ENCODE results near the gene ZNF79. TPM values are rescaled to one million over a fixed set of nuclear protein-coding genes. Genes with fewer than 3 reads are reported as not detected.
"Not testable (repeated sequence)": the region's sequence is repeated elsewhere in the genome, so short reads cannot be mapped to it uniquely, and the experiment has no call there.

Gene ZNF79
- total RNA-seq, 1 experiment from 2014 or later: 6.5 TPM

- Histone ChIP-seq H3K36me3 (replicated peaks; ENCODE audit: control insufficient read depth, insufficient read depth, low read length) (peaks cover 43% of the 10 kb centered on the region), H3K4me3 (ENCODE audit: insufficient read depth, low read depth, low read length) (peak within 1 kb of the TSS; percentile 99)
- peak; percentile 97 for DNase-seq
Measured at GRCh38 chr9:127450830-127451607, 26.8 kb downstream of the ZNF79 start, which contains the start of the genes LRSAM1 and RPL12. Gene LRSAM1, plus strand, starts transcription at chr9:127451510. Its CDS starts 3,018 bp downstream, at chr9:127454528. Gene RPL12, minus strand, starts transcription at chr9:127451406. Its CDS starts 89 bp downstream, at chr9:127451317.

DNA sequence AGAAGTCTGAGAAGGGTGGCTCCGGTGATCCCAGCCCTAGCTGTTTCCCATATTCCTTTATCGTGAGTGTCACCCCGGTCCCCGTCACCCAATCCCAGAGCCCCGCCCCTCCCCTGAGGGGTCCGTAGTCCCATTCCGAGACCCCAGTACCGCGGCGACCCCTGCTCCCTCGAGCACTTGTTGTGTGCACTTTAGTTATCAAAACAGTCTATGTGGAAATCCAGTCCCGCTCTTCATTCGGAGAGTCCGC is 27.4 kb downstream of the ZNF79 start:
- DNase-seq: no peak

More at GRCh38 chr9:127450830-127451607, 26.8 kb downstream of the ZNF79 start, which contains the start of the genes LRSAM1 and RPL12:
- H3K27me3 ChIP-seq (ENCODE audit: control insufficient read depth, insufficient read depth, low read length): no peaks in the 10 kb centered on the region

GRCh38 chr9:127451858-127452656 is 27.9 kb downstream of the ZNF79 start:
- Histone ChIP-seq H3K27me3 (ENCODE audit: control insufficient read depth, insufficient read depth, low read length) (no peaks in the 10 kb centered on the region), H3K4me3 (ENCODE audit: insufficient read depth, low read depth, low read length) (peak overlapping the region; percentile 99), H3K36me3 (replicated peaks; ENCODE audit: control insufficient read depth, insufficient read depth, low read length) (peaks cover 33% of the 10 kb centered on the region)
- peak; percentile 87 for DNase-seq

More for the DNA sequence above, 27.4 kb downstream of the ZNF79 start:
- Histone ChIP-seq H3K27me3 (ENCODE audit: control insufficient read depth, insufficient read depth, low read length) (no peaks in the 10 kb centered on the region), H3K36me3 (replicated peaks; ENCODE audit: control insufficient read depth, insufficient read depth, low read length) (peaks cover 38% of the 10 kb centered on the region), H3K4me3 (ENCODE audit: insufficient read depth, low read depth, low read length) (peak overlapping the region; percentile 99)

GRCh38 chr9:127452691-127453090 is 28.5 kb downstream of the ZNF79 start:
- no peak overlapping the region for H3K4me3 ChIP-seq (ENCODE audit: insufficient read depth, low read depth, low read length)

GRCh38 chr9:127455324-127455992 is 31.3 kb downstream of the ZNF79 start:
- DNase-seq: peak; percentile 68
- peaks cover 3% of the 10 kb centered on the region for H3K36me3 ChIP-seq (replicated peaks; ENCODE audit: control insufficient read depth, insufficient read depth, low read length)
- no peaks in the 10 kb centered on the region for H3K27me3 ChIP-seq (ENCODE audit: control insufficient read depth, insufficient read depth, low read length)
- H3K4me3 ChIP-seq (ENCODE audit: insufficient read depth, low read depth, low read length): no peak overlapping the region

More at GRCh38 chr9:127452691-127453090, 28.5 kb downstream of the ZNF79 start:
- Histone ChIP-seq H3K36me3 (replicated peaks; ENCODE audit: control insufficient read depth, insufficient read depth, low read length) (peaks cover 28% of the 10 kb centered on the region), H3K27me3 (ENCODE audit: control insufficient read depth, insufficient read depth, low read length) (no peaks in the 10 kb centered on the region)
- DNase-seq: no peak

GRCh38 chr9:127457191-127457878 is 33.2 kb downstream of the ZNF79 start:
- peak; percentile 72 for DNase-seq
- Histone ChIP-seq H3K36me3 (replicated peaks; ENCODE audit: control insufficient read depth, insufficient read depth, low read length) (peaks cover 16% of the 10 kb centered on the region), H3K27me3 (ENCODE audit: control insufficient read depth, insufficient read depth, low read length) (no peaks in the 10 kb centered on the region), H3K4me3 (ENCODE audit: insufficient read depth, low read depth, low read length) (no peak overlapping the region)

DNA sequence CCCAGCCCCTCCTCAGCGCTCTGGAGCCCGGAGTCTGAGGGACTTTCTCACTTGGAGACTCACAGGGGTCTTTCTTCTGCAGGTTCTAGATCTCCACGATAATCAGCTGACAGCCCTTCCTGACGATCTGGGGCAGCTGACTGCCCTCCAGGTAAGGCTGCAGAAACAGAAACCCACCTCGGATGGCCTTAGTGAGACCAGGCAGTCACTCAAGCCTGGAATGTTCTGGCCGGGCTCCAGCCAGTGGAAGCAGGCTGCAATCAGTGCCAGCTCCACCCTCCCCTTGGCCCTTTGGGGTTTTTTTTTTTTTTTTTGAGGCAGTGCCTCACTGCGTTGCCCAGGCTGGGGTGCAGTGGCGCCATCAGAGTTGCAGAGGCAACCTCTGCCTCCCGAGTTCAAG is 34.7 kb downstream of the ZNF79 start:
- no peak overlapping the region for H3K4me3 ChIP-seq (ENCODE audit: insufficient read depth, low read depth, low read length)
- no peak for DNase-seq
- H3K36me3 ChIP-seq (replicated peaks; ENCODE audit: control insufficient read depth, insufficient read depth, low read length): peaks cover 17% of the 10 kb centered on the region
- H3K27me3 ChIP-seq (ENCODE audit: control insufficient read depth, insufficient read depth, low read length): no peaks in the 10 kb centered on the region

- Histone ChIP-seq H3K4me3 (ENCODE audit: insufficient read depth, low read depth, low read length) (no peak overlapping the region), H3K27me3 (ENCODE audit: control insufficient read depth, insufficient read depth, low read length) (no peaks in the 10 kb centered on the region), H3K36me3 (replicated peaks; ENCODE audit: control insufficient read depth, insufficient read depth, low read length) (peaks cover 19% of the 10 kb centered on the region)
- DNase-seq: no peak
Measured at GRCh38 chr9:127463382-127463781, 39.2 kb downstream of the ZNF79 start.

GRCh38 chr9:127463911-127464310 is 39.7 kb downstream of the ZNF79 start:
- peaks cover 20% of the 10 kb centered on the region for H3K36me3 ChIP-seq (replicated peaks; ENCODE audit: control insufficient read depth, insufficient read depth, low read length)
- no peak overlapping the region for H3K4me3 ChIP-seq (ENCODE audit: insufficient read depth, low read depth, low read length)
- H3K27me3 ChIP-seq (ENCODE audit: control insufficient read depth, insufficient read depth, low read length): no peaks in the 10 kb centered on the region
- DNase-seq: no peak

DNA sequence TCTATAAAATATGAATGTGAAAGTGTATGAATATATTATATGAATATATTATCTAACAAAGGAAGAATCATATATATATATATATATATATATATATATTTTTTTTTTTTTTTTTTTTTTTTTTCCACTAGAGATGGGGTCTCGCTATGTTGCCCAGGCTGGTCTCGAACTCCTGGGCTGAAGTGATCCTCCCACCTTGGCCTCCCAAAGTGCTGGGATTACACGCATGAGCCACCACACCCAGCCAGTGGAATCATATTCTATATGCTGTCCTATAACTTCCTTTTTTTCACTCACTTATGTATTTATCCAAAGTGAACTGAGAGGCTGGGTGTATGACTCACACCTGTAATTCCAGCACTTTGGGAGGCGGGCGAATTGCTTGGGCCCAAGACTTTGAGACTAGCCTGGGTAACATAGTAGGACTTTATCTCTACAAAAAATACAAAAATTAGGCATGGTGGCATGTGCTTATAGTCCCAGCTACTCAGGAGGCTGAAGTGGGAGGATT is 42.3 kb downstream of the ZNF79 start:
- H3K27me3 ChIP-seq (ENCODE audit: control insufficient read depth, insufficient read depth, low read length); H3K4me3 ChIP-seq (ENCODE audit: insufficient read depth, low read depth, low read length); DNase-seq: not testable (repeated sequence)
- peaks cover 13% of the 10 kb centered on the region for H3K36me3 ChIP-seq (replicated peaks; ENCODE audit: control insufficient read depth, insufficient read depth, low read length)

DNA sequence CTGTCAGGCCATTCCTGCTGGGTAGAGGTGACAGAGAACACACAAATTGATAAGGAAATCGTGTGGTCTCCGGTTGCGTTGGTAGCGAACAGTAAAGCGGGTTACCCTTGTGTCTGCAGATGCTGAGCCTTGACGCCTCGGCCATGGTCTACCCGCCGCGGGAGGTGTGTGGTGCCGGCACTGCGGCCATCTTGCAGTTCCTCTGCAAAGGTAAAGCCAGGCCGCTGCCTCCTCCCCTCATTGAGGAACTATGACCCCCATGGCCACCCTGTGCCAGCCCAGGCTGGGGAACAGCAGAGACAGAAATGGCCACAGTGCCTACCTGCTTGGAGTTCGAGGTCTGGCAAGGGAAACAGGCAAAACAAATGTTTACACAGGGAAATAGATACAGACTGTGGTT is 43.4 kb downstream of the ZNF79 start:
- Histone ChIP-seq H3K4me3 (ENCODE audit: insufficient read depth, low read depth, low read length) (no peak overlapping the region), H3K27me3 (ENCODE audit: control insufficient read depth, insufficient read depth, low read length) (no peaks in the 10 kb centered on the region), H3K36me3 (replicated peaks; ENCODE audit: control insufficient read depth, insufficient read depth, low read length) (peaks cover 5% of the 10 kb centered on the region)
- no peak for DNase-seq

DNA sequence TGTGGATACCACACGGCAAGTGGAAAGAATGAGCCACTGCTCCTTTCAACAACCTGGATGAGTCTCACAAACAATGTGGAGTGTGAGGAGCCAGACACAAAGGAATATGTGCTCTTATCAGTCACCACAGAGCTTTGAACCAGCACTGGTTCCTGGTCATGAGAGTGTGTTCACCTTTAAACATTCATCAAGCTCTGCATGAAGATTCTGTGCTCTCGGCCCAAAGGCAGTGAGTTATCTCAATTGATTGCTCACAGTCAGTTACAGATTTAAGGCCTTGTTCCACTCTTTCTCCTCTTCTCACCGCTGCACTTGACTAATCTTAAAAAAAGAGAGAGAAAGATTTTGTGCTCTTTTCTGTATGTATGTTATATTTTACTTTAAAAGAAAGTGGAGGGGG is 46.5 kb downstream of the ZNF79 start:
- no peak overlapping the region for H3K4me3 ChIP-seq (ENCODE audit: insufficient read depth, low read depth, low read length)
- no peak for DNase-seq
- H3K27me3 ChIP-seq (ENCODE audit: control insufficient read depth, insufficient read depth, low read length): no peaks in the 10 kb centered on the region
- H3K36me3 ChIP-seq (replicated peaks; ENCODE audit: control insufficient read depth, insufficient read depth, low read length): peaks cover 4% of the 10 kb centered on the region

- H3K27me3 ChIP-seq (ENCODE audit: control insufficient read depth, insufficient read depth, low read length): no peaks in the 10 kb centered on the region
- no peak overlapping the region for H3K4me3 ChIP-seq (ENCODE audit: insufficient read depth, low read depth, low read length)
- DNase-seq: no peak
- H3K36me3 ChIP-seq (replicated peaks; ENCODE audit: control insufficient read depth, insufficient read depth, low read length): peaks cover 2% of the 10 kb centered on the region
Measured at GRCh38 chr9:127473501-127473900, 49.3 kb downstream of the ZNF79 start.

- DNase-seq: no peak
- Histone ChIP-seq H3K27me3 (ENCODE audit: control insufficient read depth, insufficient read depth, low read length) (no peaks in the 10 kb centered on the region), H3K4me3 (ENCODE audit: insufficient read depth, low read depth, low read length) (no peak overlapping the region), H3K36me3 (replicated peaks; ENCODE audit: control insufficient read depth, insufficient read depth, low read length) (peaks cover 4% of the 10 kb centered on the region)
Measured at GRCh38 chr9:127473932-127474331, 49.8 kb downstream of the ZNF79 start.

Measured in H7 (cell line).